Upper lobe of right lung (tissue), 1 donor: Measurements from ENCODE around the gene EYA2. TPM values are rescaled to one million over a fixed set of nuclear protein-coding genes. Genes with fewer than 3 reads are reported as not detected.

Experiments
- ATAC-seq: fragments of 200-7000 bp; cut with Tn5 transposase; one replicate; pipeline ENCODE4 v1.9.1; 2020; ENCODE audit warnings: mild to moderate bottlenecking, moderate library complexity
- DNase-seq: peaks from one replicate; pipeline ENCODE4 v3.0.0-alpha.2; 2020
- H3K27ac ChIP-seq: fragments of 200-600 bp; one replicate; pipeline ENCODE4 v1.8.0; 2022
- H3K27me3 ChIP-seq: fragments of 200-600 bp; one replicate; pipeline ENCODE4 v1.8.0; 2022; ENCODE audit warnings: mild to moderate bottlenecking
- H3K36me3 ChIP-seq: fragments of 200-600 bp; one replicate; pipeline ENCODE4 v1.8.0; 2022
- H3K4me1 ChIP-seq: fragments of 200-600 bp; one replicate; pipeline ENCODE4 v1.8.0; 2022
- H3K4me3 ChIP-seq: fragments of 200-600 bp; one replicate; pipeline ENCODE4 v1.8.0; 2022; ENCODE audit warnings: mild to moderate bottlenecking
- H3K9me3 ChIP-seq: fragments of 200-600 bp; one replicate; pipeline ENCODE4 v1.8.0; 2022
- intact Hi-C: fragments of 100-400 bp; cut with DNase I; formaldehyde crosslinking; loops from one replicate; pipeline ENCODE4 v1.11.0; 2022
- total RNA-seq: library from RNA; stranded (reverse); fragmentation: NEBNext Ultra II Directional; extraction: Animal tissue kit (Norgen Biotek cat#: 25700); gene quantifications from one replicate; pipeline ENCODE4 v1.2.1, GENCODE V29; 2021
- TF ChIP-seq, protein P1 (sequence below): fragments of 200-600 bp; IDR thresholded peaks from one replicate; pipeline ENCODE4 v1.8.0; 2022; ENCODE audit warnings: antibody characterized with exemption
- donor health status: DM: no; HTN: yes; CAD: no; lungs with severe emphysema.

Gene EYA2
- total RNA-seq, 1 donor from 2014 or later = 1.8 TPM

DNA sequence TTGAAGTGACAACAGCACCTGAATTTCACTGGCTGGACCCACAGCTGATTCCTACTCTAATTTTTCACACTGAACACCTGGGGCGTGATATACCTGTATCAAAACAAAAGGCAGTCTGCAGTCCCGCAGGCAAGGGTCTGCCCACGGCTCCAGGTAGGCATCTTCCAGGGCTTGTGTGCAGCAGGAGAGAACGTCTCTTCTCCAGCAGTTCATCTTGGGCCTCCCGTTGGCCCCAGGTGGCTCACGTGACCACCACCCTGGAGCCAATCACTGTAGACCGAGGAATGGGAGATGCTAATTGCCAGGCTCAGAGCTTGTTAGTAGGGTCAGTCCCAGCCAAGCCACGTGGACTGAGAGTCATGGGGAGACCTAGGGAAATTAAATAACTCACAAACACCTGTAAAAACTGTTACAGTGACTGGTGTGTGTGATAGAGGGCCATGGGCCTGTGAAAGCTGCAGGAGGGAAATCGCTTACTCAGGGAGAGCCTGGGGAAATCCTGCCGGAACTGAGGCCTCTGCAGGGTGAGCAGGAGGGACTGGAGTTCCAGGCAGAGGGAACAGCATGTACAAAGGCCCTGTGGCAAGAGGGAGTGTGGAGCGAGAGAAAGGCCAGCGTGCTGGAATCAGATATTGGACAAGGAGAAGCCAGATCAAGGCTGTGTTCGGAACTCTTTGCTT, 83.4 kb downstream of the EYA2 start:
- Histone ChIP-seq H3K27me3 (peaks cover 4% of the 10 kb centered on the region), H3K4me1 (no peaks in the 10 kb centered on the region), H3K9me3 (peaks cover 3% of the 10 kb centered on the region), H3K36me3 (no peaks in the 10 kb centered on the region), H3K27ac (no peak overlapping the region), H3K4me3 (no peak overlapping the region)
- TF ChIP-seq, protein P1, sequence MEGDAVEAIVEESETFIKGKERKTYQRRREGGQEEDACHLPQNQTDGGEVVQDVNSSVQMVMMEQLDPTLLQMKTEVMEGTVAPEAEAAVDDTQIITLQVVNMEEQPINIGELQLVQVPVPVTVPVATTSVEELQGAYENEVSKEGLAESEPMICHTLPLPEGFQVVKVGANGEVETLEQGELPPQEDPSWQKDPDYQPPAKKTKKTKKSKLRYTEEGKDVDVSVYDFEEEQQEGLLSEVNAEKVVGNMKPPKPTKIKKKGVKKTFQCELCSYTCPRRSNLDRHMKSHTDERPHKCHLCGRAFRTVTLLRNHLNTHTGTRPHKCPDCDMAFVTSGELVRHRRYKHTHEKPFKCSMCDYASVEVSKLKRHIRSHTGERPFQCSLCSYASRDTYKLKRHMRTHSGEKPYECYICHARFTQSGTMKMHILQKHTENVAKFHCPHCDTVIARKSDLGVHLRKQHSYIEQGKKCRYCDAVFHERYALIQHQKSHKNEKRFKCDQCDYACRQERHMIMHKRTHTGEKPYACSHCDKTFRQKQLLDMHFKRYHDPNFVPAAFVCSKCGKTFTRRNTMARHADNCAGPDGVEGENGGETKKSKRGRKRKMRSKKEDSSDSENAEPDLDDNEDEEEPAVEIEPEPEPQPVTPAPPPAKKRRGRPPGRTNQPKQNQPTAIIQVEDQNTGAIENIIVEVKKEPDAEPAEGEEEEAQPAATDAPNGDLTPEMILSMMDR = no peak
- intact Hi-C loops = no loop called here
- ATAC-seq = no peak
- no peak for DNase-seq

DNA sequence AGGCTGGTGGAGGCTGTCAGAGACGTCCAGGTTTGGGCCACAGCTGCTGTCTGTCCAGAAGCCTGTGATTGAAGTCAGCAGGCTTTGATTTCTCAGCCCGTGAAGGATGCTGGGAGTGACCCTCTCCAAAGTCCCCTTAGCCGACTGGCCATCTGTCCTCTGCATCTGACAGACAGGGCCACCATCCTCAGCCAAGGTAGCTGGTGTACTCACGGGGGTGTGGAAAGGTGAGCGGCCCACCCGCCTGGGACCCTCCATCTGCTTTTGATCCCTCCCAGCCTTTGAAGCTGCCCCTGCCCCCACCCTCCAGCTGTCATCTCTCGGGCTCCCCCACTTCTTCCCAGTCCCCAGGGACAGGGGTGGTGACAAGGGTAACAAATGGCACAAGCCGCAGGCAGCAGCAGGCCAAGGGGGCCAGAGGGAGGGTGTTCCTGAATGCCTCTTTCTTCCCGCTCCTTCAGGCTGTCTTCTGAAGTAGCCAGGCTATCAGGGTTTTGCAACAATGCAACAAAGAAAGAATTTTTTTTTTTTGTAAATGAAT, 84.4 kb downstream of the EYA2 start:
- Histone ChIP-seq H3K27me3 (peaks cover 4% of the 10 kb centered on the region), H3K27ac (no peak overlapping the region), H3K9me3 (peaks cover 10% of the 10 kb centered on the region), H3K4me1 (no peaks in the 10 kb centered on the region), H3K4me3 (no peak overlapping the region), H3K36me3 (no peaks in the 10 kb centered on the region)
- no peak for DNase-seq
- no peak for ATAC-seq
- TF ChIP-seq, protein P1 = no peak
- intact Hi-C loops = no loop called here

DNA sequence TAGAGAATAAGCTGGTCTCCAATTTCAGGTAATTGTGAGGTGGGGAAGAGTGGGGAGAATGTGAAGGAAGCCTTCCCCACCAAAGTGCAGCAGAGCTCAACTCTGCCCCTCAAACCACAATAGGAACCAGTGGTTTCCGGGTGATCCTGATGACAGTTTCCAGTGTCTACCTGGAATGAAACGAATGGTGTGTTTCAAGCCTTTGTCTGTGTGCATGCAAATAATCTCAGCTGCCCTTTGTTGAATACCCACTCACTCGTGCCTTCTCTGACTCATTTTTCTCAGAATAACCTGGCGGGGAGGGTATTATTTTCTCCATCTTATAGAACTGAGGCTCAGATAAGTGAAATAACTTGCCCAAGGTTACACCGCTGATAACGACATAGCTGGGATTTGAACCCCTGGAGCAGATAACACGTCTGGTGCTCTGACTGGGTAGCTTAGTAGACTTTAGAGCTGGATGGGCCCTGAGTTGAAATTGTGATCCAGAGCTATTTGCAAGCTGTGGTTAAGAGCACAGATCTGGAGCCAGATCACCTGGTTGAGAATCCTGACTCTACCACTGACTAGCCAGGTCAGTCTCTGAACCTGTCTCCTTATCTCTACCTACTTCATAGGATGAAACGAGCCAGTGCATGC, 85.1 kb downstream of the EYA2 start:
- intact Hi-C loops = no loop called here
- no peak overlapping the region for H3K27ac ChIP-seq
- peaks cover 4% of the 10 kb centered on the region for H3K27me3 ChIP-seq
- DNase-seq (no peak), ATAC-seq (no peak)
- peaks cover 10% of the 10 kb centered on the region for H3K9me3 ChIP-seq
- H3K4me1 ChIP-seq = no peaks in the 10 kb centered on the region
- H3K36me3 ChIP-seq = no peaks in the 10 kb centered on the region
- no peak overlapping the region for H3K4me3 ChIP-seq
- TF ChIP-seq, protein P1 = no peak

DNA sequence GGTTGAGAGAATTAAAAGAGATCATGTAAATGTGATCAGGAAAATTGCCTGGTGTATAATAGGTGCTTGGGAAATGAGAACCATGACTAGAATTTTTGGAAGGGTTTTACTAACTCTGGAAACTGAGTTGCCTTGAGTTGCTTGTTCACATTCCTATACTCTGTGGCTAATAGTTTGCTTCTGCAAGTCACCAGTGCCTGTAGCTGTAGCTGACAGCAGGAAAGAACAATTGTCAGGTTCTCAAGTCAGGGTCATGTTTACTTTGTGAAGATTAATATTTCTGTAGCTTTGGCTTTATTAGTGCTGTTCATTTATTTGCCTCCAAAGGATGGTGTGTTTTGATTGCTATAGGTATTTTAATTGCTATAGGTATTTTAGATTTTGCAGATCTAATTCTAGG, 86.5 kb downstream of the EYA2 start:
- TF ChIP-seq, protein P1 = no peak
- Histone ChIP-seq H3K9me3 (peaks cover 10% of the 10 kb centered on the region), H3K4me3 (no peak overlapping the region), H3K27ac (no peak overlapping the region), H3K4me1 (no peaks in the 10 kb centered on the region), H3K36me3 (no peaks in the 10 kb centered on the region), H3K27me3 (peaks cover 4% of the 10 kb centered on the region)
- intact Hi-C loops = no loop called here
- no peak for DNase-seq
- ATAC-seq = no peak

DNA sequence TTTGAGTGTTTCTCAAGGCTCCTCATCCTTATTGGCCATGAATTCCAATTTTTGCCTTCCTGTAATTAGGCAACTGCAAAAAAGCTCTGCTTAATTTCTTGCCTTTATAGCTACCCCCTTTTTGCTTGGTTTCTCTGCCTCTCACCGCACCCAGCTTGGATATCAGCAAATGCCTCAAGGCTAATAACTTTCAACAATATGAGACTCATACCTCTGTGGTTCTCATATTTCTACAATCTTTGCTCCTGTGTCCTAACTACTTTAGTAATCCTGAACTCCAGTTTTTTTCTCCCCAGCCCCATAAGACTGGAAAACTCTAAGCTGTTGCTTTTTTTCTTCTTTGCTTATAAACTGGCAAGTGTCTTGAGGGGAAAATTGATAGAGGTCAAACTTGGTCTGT, 88.8 kb downstream of the EYA2 start:
- no peaks in the 10 kb centered on the region for H3K4me1 ChIP-seq
- intact Hi-C loops = no loop called here
- ATAC-seq (no peak), DNase-seq (no peak)
- peaks cover 2% of the 10 kb centered on the region for H3K27me3 ChIP-seq
- H3K36me3 ChIP-seq = no peaks in the 10 kb centered on the region
- TF ChIP-seq, protein P1 = no peak
- no peak overlapping the region for H3K4me3 ChIP-seq
- no peak overlapping the region for H3K27ac ChIP-seq
- H3K9me3 ChIP-seq = peaks cover 10% of the 10 kb centered on the region
